ENCODE measurements around the gene DPP6.

DPP6 gene

DNA sequence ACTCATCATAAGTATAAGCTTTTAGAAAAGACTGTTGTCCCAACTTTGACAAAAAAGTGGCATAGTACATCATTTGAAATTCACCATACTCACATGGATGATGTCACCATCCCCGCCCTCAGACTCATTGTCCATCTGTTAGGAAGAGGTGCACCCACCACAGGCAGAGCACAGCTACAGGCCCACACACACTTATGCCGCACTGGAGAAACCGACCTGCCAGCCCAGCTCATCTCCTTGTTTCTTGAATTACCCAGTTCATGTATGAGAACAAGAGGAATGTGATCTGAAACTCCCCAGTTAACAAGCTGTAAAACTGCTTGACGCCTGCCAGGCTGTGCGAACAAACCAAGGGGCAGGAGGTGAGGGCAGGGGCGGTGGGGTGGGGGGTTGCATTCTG lies 312.0 kb downstream of the DPP6 start:
- no peak overlapping the region for H3K4me3 ChIP-seq
- H3K27ac ChIP-seq, result no peak overlapping the region
- H3K36me3 ChIP-seq (ENCODE audit: insufficient read depth, low read length), result no peaks in the 10 kb centered on the region
- no peak for DNase-seq (ENCODE audit: low read depth, low spot score)
- no peaks in the 10 kb centered on the region for H3K9me3 ChIP-seq (ENCODE audit: low read depth, low read length)
- H3K9ac ChIP-seq (ENCODE audit: insufficient read length), result no peak overlapping the region
- TF ChIP-seq FOXP2 (optimal IDR thresholded peaks at IDR 0.05; ENCODE audit: control extremely low read depth, extremely low read length, insufficient read depth), result no peak

DNA sequence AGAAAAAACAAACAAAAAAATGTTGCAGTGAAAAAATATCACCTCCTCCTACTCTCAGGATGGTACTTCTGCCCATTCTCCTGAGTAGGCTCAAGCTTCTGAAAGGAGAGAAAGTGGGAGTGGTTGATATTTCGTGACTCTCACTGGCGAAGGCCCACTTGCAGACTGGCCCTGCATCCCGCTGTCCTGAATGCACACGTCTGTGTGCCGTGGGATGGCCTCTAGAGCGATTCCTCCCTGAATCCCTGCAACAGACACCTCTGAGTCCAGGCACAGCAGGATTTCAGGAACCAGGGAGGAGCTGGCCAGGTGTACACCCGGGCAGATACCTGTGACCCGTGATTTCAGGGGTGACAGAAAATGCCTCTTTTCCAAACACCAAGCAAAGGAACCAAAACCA lies 319.2 kb downstream of the DPP6 start:
- Histone ChIP-seq H3K36me3 (ENCODE audit: insufficient read depth, low read length) (no peaks in the 10 kb centered on the region), H3K27ac (no peak overlapping the region), H3K9ac (ENCODE audit: insufficient read length) (no peak overlapping the region), H3K9me3 (ENCODE audit: low read depth, low read length) (no peaks in the 10 kb centered on the region), H3K4me3 (no peak overlapping the region)
- no peak for DNase-seq (ENCODE audit: low read depth, low spot score)
- TF ChIP-seq EZH2 (IDR thresholded peaks at IDR 0.05) (no peak), FOXP2 (optimal IDR thresholded peaks at IDR 0.05; ENCODE audit: control extremely low read depth, extremely low read length, insufficient read depth) (no peak), POLR2AphosphoS5 (IDR thresholded peaks at IDR 0.05; ENCODE audit: borderline replicate concordance, low read depth, low read length) (no peak)

DNA sequence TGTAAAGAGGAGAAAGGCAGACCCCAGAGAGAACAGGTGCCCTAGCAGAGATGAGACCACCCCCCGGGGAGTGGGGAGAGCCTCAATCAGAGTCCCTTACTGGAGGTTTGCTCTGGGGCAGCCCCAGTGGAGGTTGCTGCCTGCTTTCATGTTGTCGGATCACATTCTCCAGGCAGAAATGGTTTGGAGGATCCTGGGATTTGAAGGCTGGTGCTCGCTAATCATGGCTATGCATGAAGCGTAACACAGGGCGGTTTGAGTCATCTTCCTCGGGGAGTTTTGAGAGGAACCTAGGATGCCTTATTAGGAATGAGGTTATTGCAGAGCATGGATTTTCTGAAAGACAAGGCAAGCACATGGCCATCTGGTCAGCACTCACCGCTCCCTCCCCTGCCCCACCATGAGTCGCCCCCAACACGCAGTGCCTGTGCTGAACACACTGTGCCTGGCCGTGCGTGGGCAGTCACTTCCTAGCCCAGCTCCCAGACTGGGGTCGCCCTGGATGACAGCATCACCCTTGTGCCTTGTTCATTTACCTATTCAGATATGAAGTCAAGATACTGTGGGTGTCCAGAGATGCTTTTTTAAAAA lies 319.9 kb downstream of the DPP6 start:
- TF ChIP-seq POLR2AphosphoS5 (IDR thresholded peaks at IDR 0.05; ENCODE audit: borderline replicate concordance, low read depth, low read length), result no peak
- TF ChIP-seq FOXP2 (optimal IDR thresholded peaks at IDR 0.05; ENCODE audit: control extremely low read depth, extremely low read length, insufficient read depth), result no peak
- TF ChIP-seq EZH2 (IDR thresholded peaks at IDR 0.05), result no peak
- H3K4me3 ChIP-seq, result no peak overlapping the region
- H3K9ac ChIP-seq (ENCODE audit: insufficient read length), result no peak overlapping the region
- no peak overlapping the region for H3K27ac ChIP-seq
- DNase-seq (ENCODE audit: low read depth, low spot score), result no peak
- no peaks in the 10 kb centered on the region for H3K9me3 ChIP-seq (ENCODE audit: low read depth, low read length)
- no peaks in the 10 kb centered on the region for H3K36me3 ChIP-seq (ENCODE audit: insufficient read depth, low read length)

DNA sequence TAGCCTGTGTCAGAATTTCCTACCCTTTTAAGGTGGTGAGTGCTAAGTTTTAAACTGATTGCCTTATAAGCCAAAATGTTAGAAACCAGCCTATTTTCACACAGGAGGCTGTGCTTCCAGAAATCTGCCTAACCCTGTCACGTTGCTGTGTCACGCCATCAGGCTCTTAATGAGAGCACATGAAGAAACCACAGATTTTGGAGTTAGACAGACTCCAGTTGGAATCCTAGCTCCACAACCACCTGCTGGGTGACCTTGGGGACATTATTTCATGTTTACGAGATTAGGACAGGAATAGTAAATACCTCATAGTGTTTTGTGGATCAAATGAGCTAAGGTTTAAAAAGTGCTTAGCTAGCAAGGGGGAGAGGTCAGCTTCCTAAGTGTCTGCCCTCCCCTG lies 321.8 kb downstream of the DPP6 start:
- Histone ChIP-seq H3K4me3 (no peak overlapping the region), H3K9ac (ENCODE audit: insufficient read length) (no peak overlapping the region), H3K36me3 (ENCODE audit: insufficient read depth, low read length) (no peaks in the 10 kb centered on the region), H3K9me3 (ENCODE audit: low read depth, low read length) (no peaks in the 10 kb centered on the region), H3K27ac (no peak overlapping the region)
- TF ChIP-seq EZH2 (IDR thresholded peaks at IDR 0.05) (no peak), FOXP2 (optimal IDR thresholded peaks at IDR 0.05; ENCODE audit: control extremely low read depth, extremely low read length, insufficient read depth) (no peak), POLR2AphosphoS5 (IDR thresholded peaks at IDR 0.05; ENCODE audit: borderline replicate concordance, low read depth, low read length) (no peak)
- no peak for DNase-seq (ENCODE audit: low read depth, low spot score)

DNA sequence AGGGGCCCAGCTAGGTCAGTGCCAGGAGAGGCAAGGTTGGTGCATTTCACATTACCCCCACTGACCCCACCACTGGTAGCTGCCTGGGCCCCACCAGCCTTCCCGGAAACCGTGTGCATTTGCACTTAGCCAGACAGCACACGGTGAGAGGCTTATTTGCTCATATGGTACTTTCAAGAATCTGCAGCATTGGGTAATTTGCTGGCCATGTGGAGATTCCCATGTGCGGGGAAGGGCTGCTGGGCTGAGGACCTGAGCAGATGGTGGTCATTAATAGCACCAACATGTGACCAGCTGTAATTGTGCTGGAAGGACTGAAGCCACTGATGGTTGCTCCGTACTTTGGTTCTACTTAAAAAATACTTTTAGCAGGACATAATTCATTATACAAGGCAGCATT lies 323.8 kb downstream of the DPP6 start:
- TF ChIP-seq FOXP2 (optimal IDR thresholded peaks at IDR 0.05; ENCODE audit: control extremely low read depth, extremely low read length, insufficient read depth), result no peak
- TF ChIP-seq EZH2 (IDR thresholded peaks at IDR 0.05), result no peak
- TF ChIP-seq POLR2AphosphoS5 (IDR thresholded peaks at IDR 0.05; ENCODE audit: borderline replicate concordance, low read depth, low read length), result no peak
- Histone ChIP-seq H3K27ac (no peak overlapping the region), H3K9ac (ENCODE audit: insufficient read length) (no peak overlapping the region), H3K4me3 (no peak overlapping the region), H3K36me3 (ENCODE audit: insufficient read depth, low read length) (no peaks in the 10 kb centered on the region), H3K9me3 (ENCODE audit: low read depth, low read length) (no peaks in the 10 kb centered on the region)
- DNase-seq (ENCODE audit: low read depth, low spot score), result no peak

DNA sequence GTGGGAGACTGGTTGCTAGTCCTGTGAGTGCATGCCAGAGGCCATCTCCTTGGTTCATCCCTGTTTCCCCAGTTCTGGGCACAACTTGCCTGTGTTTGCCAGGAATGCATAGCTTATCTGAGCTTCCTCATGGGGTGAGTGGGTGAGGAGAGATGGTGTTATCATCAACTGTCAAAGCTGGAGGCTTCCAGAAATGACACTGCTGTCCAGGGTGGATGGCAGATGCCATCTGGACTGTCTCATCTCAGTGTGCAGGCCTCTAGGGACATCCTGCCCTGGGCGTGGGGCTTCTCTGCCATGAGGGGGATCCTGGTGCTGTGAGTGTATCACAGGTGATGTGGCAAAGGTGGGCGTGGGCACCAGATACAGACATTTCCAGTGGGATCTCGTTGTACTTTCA lies 328.6 kb downstream of the DPP6 start:
- H3K36me3 ChIP-seq (ENCODE audit: insufficient read depth, low read length), result no peaks in the 10 kb centered on the region
- no peaks in the 10 kb centered on the region for H3K9me3 ChIP-seq (ENCODE audit: low read depth, low read length)
- no peak for DNase-seq (ENCODE audit: low read depth, low spot score)
- H3K4me3 ChIP-seq, result no peak overlapping the region
- no peak overlapping the region for H3K9ac ChIP-seq (ENCODE audit: insufficient read length)
- no peak overlapping the region for H3K27ac ChIP-seq
- TF ChIP-seq FOXP2 (optimal IDR thresholded peaks at IDR 0.05; ENCODE audit: control extremely low read depth, extremely low read length, insufficient read depth) (no peak), EZH2 (IDR thresholded peaks at IDR 0.05) (no peak), POLR2AphosphoS5 (IDR thresholded peaks at IDR 0.05; ENCODE audit: borderline replicate concordance, low read depth, low read length) (no peak)

DNA sequence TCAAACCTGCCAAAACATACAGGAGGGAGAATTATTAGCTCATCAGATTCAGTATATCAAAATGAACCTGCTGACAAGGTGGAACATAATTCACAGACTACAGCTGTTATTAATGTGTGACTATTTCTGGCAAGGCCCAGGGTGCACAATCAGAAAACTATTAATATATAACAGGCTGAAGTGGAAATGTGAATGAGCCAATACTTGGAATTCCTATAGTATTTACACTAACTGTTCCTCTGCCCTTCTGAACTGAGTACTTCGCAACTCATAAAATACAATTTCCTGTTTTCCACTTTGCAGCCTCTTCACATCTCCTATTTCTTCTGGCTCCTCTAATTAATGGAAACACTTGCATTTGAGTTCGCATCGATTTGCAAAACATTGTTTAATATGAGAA lies 330.8 kb downstream of the DPP6 start:
- Histone ChIP-seq H3K9me3 (ENCODE audit: low read depth, low read length) (no peaks in the 10 kb centered on the region), H3K27ac (no peak overlapping the region), H3K36me3 (ENCODE audit: insufficient read depth, low read length) (no peaks in the 10 kb centered on the region), H3K4me3 (no peak overlapping the region), H3K9ac (ENCODE audit: insufficient read length) (no peak overlapping the region)
- TF ChIP-seq FOXP2 (optimal IDR thresholded peaks at IDR 0.05; ENCODE audit: control extremely low read depth, extremely low read length, insufficient read depth), result no peak
- no peak for TF ChIP-seq POLR2AphosphoS5 (IDR thresholded peaks at IDR 0.05; ENCODE audit: borderline replicate concordance, low read depth, low read length)
- TF ChIP-seq EZH2 (IDR thresholded peaks at IDR 0.05), result no peak
- DNase-seq (ENCODE audit: low read depth, low spot score), result no peak

DNA sequence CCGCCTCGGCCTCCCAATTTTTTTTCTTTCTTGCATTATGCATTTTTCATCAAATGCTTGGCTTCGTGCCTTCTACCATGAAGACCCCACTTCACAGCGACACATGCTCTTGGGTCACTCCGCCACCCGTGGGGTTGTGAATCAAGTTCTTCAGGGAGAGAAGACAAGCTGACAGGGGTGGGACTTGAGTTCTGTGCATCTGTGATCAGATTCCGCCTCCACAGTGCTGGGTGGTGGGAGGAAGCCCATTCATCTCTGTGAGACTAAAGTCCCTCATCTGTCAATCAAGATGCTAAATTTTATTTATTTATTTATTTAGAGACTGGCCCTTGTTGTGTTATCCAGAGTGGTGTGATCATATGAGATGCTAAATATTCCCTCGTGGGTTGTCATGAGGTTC lies 333.0 kb downstream of the DPP6 start:
- no peak overlapping the region for H3K9ac ChIP-seq (ENCODE audit: insufficient read length)
- no peaks in the 10 kb centered on the region for H3K36me3 ChIP-seq (ENCODE audit: insufficient read depth, low read length)
- DNase-seq (ENCODE audit: low read depth, low spot score), result no peak
- H3K9me3 ChIP-seq (ENCODE audit: low read depth, low read length), result no peaks in the 10 kb centered on the region
- no peak for TF ChIP-seq FOXP2 (optimal IDR thresholded peaks at IDR 0.05; ENCODE audit: control extremely low read depth, extremely low read length, insufficient read depth)
- TF ChIP-seq EZH2 (IDR thresholded peaks at IDR 0.05), result no peak
- TF ChIP-seq POLR2AphosphoS5 (IDR thresholded peaks at IDR 0.05; ENCODE audit: borderline replicate concordance, low read depth, low read length), result no peak
- H3K4me3 ChIP-seq, result no peak overlapping the region
- no peak overlapping the region for H3K27ac ChIP-seq

DNA sequence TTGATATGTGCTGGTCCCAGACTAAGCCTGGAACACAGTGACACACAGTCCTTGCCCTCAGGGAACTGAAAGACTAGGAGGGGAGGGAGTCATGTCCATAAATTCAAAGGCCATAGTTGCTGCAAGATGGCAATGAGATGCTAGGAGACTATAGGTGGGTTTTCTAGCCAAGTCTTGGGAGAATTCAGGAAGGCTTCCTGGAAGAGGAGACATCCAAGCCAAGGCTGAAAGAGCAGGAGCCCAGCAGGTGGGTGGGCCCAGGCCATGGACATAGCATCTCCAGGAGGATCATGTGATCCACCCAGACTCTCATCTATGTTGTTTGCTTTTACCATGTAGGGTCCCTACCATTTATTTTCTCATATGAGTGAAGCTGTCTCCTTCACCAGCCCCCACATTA lies 335.1 kb downstream of the DPP6 start:
- no peaks in the 10 kb centered on the region for H3K9me3 ChIP-seq (ENCODE audit: low read depth, low read length)
- H3K36me3 ChIP-seq (ENCODE audit: insufficient read depth, low read length), result no peaks in the 10 kb centered on the region
- TF ChIP-seq FOXP2 (optimal IDR thresholded peaks at IDR 0.05; ENCODE audit: control extremely low read depth, extremely low read length, insufficient read depth) (no peak), EZH2 (IDR thresholded peaks at IDR 0.05) (no peak)
- DNase-seq (ENCODE audit: low read depth, low spot score), result no peak
- H3K9ac ChIP-seq (ENCODE audit: insufficient read length), result no peak overlapping the region
- no peak overlapping the region for H3K27ac ChIP-seq
- no peak overlapping the region for H3K4me3 ChIP-seq
